Transverse colon (tissue), 4 donors: ENCODE measurements around the gene THSD4. TPM values are rescaled to one million over a fixed set of nuclear protein-coding genes. Genes with fewer than 3 reads are reported as not detected.

Experiments
- DNase-seq: peaks from one replicate; pipeline ENCODE4 v3.0.0-alpha.2; 2019
- H3K27ac ChIP-seq, 4 donors: fragments of 200-600 bp; sonication (generic); 2 replicates each; pipeline ENCODE4 v1.5.1; 2016 to 2018; ENCODE audit warnings: inconsistent platforms in 4 of 4
- H3K27me3 ChIP-seq: fragments of 200-600 bp; sonication (generic); 2 replicates; pipeline ENCODE4 v1.5.1; 2017; ENCODE audit warnings: inconsistent platforms
- H3K36me3 ChIP-seq, 4 donors: fragments of 200-600 bp; sonication (generic); 2 replicates each; pipeline ENCODE4 v1.5.1; 2017 to 2019; ENCODE audit warnings: inconsistent platforms in 4 of 4
- H3K4me1 ChIP-seq, 4 donors: fragments of 200-600 bp; sonication (generic); 2 replicates each; pipeline ENCODE4 v1.5.1; 2017 to 2020; ENCODE audit warnings: inconsistent platforms in 4 of 4
- H3K4me3 ChIP-seq, 4 donors: fragments of 200-600 bp; sonication (generic); 1 replicate in 1 of 4; 2 replicates in 3 of 4; pipeline versions ENCODE4 v1.5.1 to v1.6.1; 2017 to 2019; ENCODE audit warnings: inconsistent platforms in 4 of 4
- H3K9me3 ChIP-seq, 2 donors: fragments of 200-600 bp; sonication (generic); 2 replicates each; pipeline ENCODE4 v1.5.1; 2017 to 2019; ENCODE audit warnings: inconsistent platforms in 2 of 2
- CTCF ChIP-seq, 5 experiments: fragments of 200-600 bp in 3 of 5; fragments of 450-650 bp in 2 of 5; sonication (generic) in 3 of 5; IDR thresholded peaks; 1 replicate in 2 of 5; 2 replicates in 3 of 5; pipeline ENCODE4 v1.5.1; 2016 to 2017; ENCODE audit warnings: antibody characterized with exemption in 5 of 5, inconsistent platforms in 3 of 5, mild to moderate bottlenecking in 2 of 5, moderate library complexity in 1 of 5
- EP300 ChIP-seq: sonication (generic); formaldehyde crosslinking; IDR thresholded peaks from one replicate; pipeline ENCODE4 v1.6.1; 2017; ENCODE audit warnings: antibody characterized with exemption, low read depth
- POLR2A ChIP-seq: fragments of 450-650 bp; IDR thresholded peaks from one replicate; pipeline ENCODE4 v1.6.1; 2016; ENCODE audit warnings: antibody characterized with exemption, mild to moderate bottlenecking, moderate library complexity
- POLR2AphosphoS5 ChIP-seq, 3 donors: sonication (generic); formaldehyde crosslinking; IDR thresholded peaks; one replicate each; pipeline ENCODE4 v1.6.1; 2016; ENCODE audit warnings: antibody characterized with exemption in 3 of 3
- WGBS, 2 donors: methylation state at CpG; one replicate each; pipeline ENCODE4 v1.1.5; 2018; ENCODE audit warnings: low coverage in 1 of 2; 5-methylcytosine and 5-hydroxymethylcytosine counted together
- in situ Hi-C, 4 donors: fragments of 200-750 bp; cut with MboI; loops; one replicate each; pipeline versions ENCODE4 v1.15.0 to v1.15.1; 2017; ENCODE audit warnings: low sequenced_read_pairs in 3 of 4, low pct_ligation_motif_present in 1 of 4, low pct_unique_long_range_greater_than_20kb in 1 of 4
- intact Hi-C: fragments of 100-400 bp; cut with DNase I; formaldehyde crosslinking; loops from one replicate; pipeline ENCODE4 v1.15.1; 2023; ENCODE audit warnings: low total_unique reads
- total RNA-seq, 4 donors: library from RNA; depleted of rRNA; stranded (reverse); fragments of >200 nt; gene quantifications; one replicate each; pipeline ENCODE4 v1.1.0, GENCODE V29; 2016

The THSD4 gene
- total RNA-seq, 4 donors from 2014 or later: 13.3 to 57.2 (median 47.4) TPM

- in situ Hi-C loops: no loop called here
- Histone ChIP-seq H3K4me3 (no peak overlapping the region), H3K27ac (no peak overlapping the region), H3K9me3 (no peaks in the 10 kb centered on the region), H3K36me3 (no peaks in the 10 kb centered on the region), H3K27me3 (no peaks in the 10 kb centered on the region), H3K4me1 (peaks cover 0 to 22% (median 2%) of the 10 kb centered on the region in 4 donors)
- intact Hi-C loops: no loop called here
- no peak for DNase-seq
- 60 to 89% methylated on average over 2 of the region's 2 CpGs for WGBS, 2 donors
- TF ChIP-seq POLR2AphosphoS5 (IDR thresholded peaks at IDR 0.05): no peak
- no peak for TF ChIP-seq POLR2A
- no peak for TF ChIP-seq EP300
- TF ChIP-seq CTCF (IDR thresholded peaks at IDR 0.05): no peak
These were observed 35.8 kb downstream of the THSD4 start for GRCh38 chr15:71151081-71151480.

- Histone ChIP-seq H3K27ac (no peak overlapping the region), H3K27me3 (no peaks in the 10 kb centered on the region), H3K9me3 (no peaks in the 10 kb centered on the region), H3K4me1 (peaks cover 0 to 15% (median 2%) of the 10 kb centered on the region in 4 donors), H3K4me3 (no peak overlapping the region), H3K36me3 (no peaks in the 10 kb centered on the region)
- in situ Hi-C loops (no loop called here), intact Hi-C loops (no loop called here)
- WGBS, 2 donors: 86 to 100% methylated on average over 1 to 7 of the region's 7 CpGs
- DNase-seq: no peak
- no peak for TF ChIP-seq EP300
- no peak for TF ChIP-seq POLR2A
- no peak for TF ChIP-seq POLR2AphosphoS5 (IDR thresholded peaks at IDR 0.05)
- no peak for TF ChIP-seq CTCF (IDR thresholded peaks at IDR 0.05)
These were observed 37.3 kb downstream of the THSD4 start for GRCh38 chr15:71152542-71152941.

- Histone ChIP-seq H3K4me3 (no peak overlapping the region), H3K36me3 (no peaks in the 10 kb centered on the region), H3K27me3 (no peaks in the 10 kb centered on the region), H3K9me3 (no peaks in the 10 kb centered on the region), H3K4me1 (peaks cover 0 to 15% (median 2%) of the 10 kb centered on the region in 4 donors), H3K27ac (no peak overlapping the region)
- WGBS, 2 donors: 79 to 88% methylated on average over 2 to 8 of the region's 8 CpGs
- intact Hi-C loops: no loop called here
- no peak for DNase-seq
- TF ChIP-seq CTCF (IDR thresholded peaks at IDR 0.05) (no peak), POLR2A (no peak)
- in situ Hi-C loops: no loop called here
These were observed 38.7 kb downstream of the THSD4 start for GRCh38 chr15:71153823-71154524.

DNA sequence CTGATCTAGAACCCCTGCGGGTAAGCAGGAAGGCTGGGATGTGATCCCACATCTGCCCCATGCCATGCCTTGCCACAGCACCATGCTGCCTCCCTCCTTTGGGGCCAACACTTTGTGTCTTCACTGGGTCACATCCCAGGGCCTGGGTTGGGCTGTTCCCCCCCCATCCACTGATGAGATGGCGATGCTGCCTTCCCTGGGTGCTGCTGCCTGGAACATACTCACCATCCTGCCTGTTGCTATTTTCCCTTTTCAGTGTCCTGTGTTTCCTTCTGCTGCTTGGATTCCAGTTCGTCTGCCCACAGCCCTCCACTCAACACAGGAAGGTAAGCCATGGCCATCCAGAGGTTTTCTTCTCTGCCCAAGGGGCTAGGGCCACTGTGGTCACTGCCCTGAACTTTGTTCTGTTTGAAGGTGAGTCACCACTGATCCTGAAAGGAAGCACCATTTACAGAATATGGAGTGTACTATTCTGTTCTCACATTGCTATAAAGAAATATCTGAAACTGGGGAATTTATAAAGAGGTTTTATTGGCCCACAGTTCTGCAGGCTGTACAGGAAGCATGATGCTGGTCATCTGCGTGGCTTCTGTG is 39.4 kb downstream of the THSD4 start:
- in situ Hi-C loops: no loop called here
- H3K27me3 ChIP-seq: no peaks in the 10 kb centered on the region
- intact Hi-C loops: no loop called here
- no peak for TF ChIP-seq POLR2A
- no peak for TF ChIP-seq EP300
- no peak for TF ChIP-seq CTCF (IDR thresholded peaks at IDR 0.05)
- TF ChIP-seq POLR2AphosphoS5 (IDR thresholded peaks at IDR 0.05): no peak
- DNase-seq: no peak
- H3K27ac ChIP-seq: no peak overlapping the region
- 76 to 89% methylated on average over 3 to 4 of the region's 4 CpGs for WGBS, 2 donors
- no peaks in the 10 kb centered on the region for H3K36me3 ChIP-seq
- peaks cover 0 to 9% (median 2%) of the 10 kb centered on the region in 4 donors for H3K4me1 ChIP-seq
- H3K9me3 ChIP-seq: no peaks in the 10 kb centered on the region
- no peak overlapping the region for H3K4me3 ChIP-seq
